SU-DHL-6 (cell line): ENCODE data around the gene MIB2.

Experiments used
- H2AFZ ChIP-seq: fragments of 200-600 bp; sonication (generic); 2 replicates; pipeline ENCODE4 v1.6.1; 2014; ENCODE audit warnings: low read depth, mild to moderate bottlenecking, moderate library complexity, mixed read lengths, antibody characterized with exemption, low read length; ENCODE audit not compliant: severe bottlenecking
- H3F3A ChIP-seq: fragments of 200-600 bp; shearing (Covaris generic); 2 replicates; pipeline ENCODE4 v1.6.0; 2016; ENCODE audit warnings: antibody characterized with exemption, mild to moderate bottlenecking; ENCODE audit not compliant: insufficient read depth
- H3K27ac ChIP-seq: fragments of 200-600 bp; sonication (generic); 2 replicates; pipeline ENCODE4 v1.5.1; 2016; ENCODE audit warnings: low read depth, mild to moderate bottlenecking, low read length, moderate library complexity, mixed read lengths
- H3K27me3 ChIP-seq: fragments of 200-600 bp; sonication (generic), shearing (Covaris generic); 2 replicates; pipeline ENCODE4 v1.6.0; 2014; ENCODE audit warnings: mild to moderate bottlenecking, low read length
- H3K36me3 ChIP-seq: fragments of 200-600 bp; sonication (generic); 2 replicates; pipeline ENCODE4 v1.6.1; 2014; ENCODE audit warnings: mild to moderate bottlenecking, low read length, mixed read lengths
- H3K4me2 ChIP-seq: fragments of 300-600, 200-600 bp; shearing (Covaris generic), sonication (generic); 2 replicates; pipeline ENCODE4 v1.6.0; 2014; ENCODE audit warnings: low read length, low read depth, mild to moderate bottlenecking; ENCODE audit not compliant: poor library complexity, severe bottlenecking
- H3K4me3 ChIP-seq: fragments of 200-600 bp; sonication (generic); 2 replicates; pipeline ENCODE4 v1.5.1; 2014; ENCODE audit warnings: antibody characterized with exemption, low read length, mild to moderate bottlenecking, mixed read lengths; ENCODE audit not compliant: insufficient read depth, poor library complexity, severe bottlenecking
- H3K79me2 ChIP-seq: fragments of 200-600 bp; sonication (generic); 2 replicates; pipeline ENCODE4 v1.6.1; 2014; ENCODE audit warnings: mild to moderate bottlenecking, low read length, moderate library complexity; ENCODE audit not compliant: insufficient read depth
- H3K9ac ChIP-seq: fragments of 200-600 bp; sonication (generic); 2 replicates; pipeline ENCODE4 v1.7.0; 2014; ENCODE audit warnings: mild to moderate bottlenecking, low read length
- H3K9me2 ChIP-seq: fragments of 200-600 bp; sonication (generic); replicated peaks from 2 replicates; pipeline ENCODE4 v1.6.1; 2014; ENCODE audit warnings: low read length; ENCODE audit not compliant: insufficient read depth
- H3K9me3 ChIP-seq: fragments of 200-600 bp; sonication (generic); 2 replicates; pipeline ENCODE4 v1.6.1; 2014; ENCODE audit warnings: low read length, mixed read lengths; ENCODE audit not compliant: insufficient read depth
- H4K20me1 ChIP-seq: fragments of 200-600 bp; sonication (generic); 2 replicates; pipeline ENCODE4 v1.6.1; 2014; ENCODE audit warnings: low read depth, mild to moderate bottlenecking, antibody characterized with exemption, low read length, moderate library complexity, mixed read lengths
- CTCF ChIP-seq: fragments of 200-600 bp; sonication (generic); IDR thresholded peaks from one replicate; pipeline ENCODE4 v1.5.1; 2017; ENCODE audit warnings: antibody characterized with exemption, mild to moderate bottlenecking, low read length, moderate library complexity; ENCODE audit not compliant: insufficient read depth, poor library complexity, severe bottlenecking
- EZH2phosphoT487 ChIP-seq: fragments of 200-600 bp; sonication (generic), shearing (Covaris generic); conservative IDR thresholded peaks from 2 replicates; pipeline ENCODE4 v1.6.1; 2018; ENCODE audit warnings: mild to moderate bottlenecking, antibody characterized with exemption, low read length, moderate library complexity, mixed read lengths

The MIB2 gene

GRCh38 chr1:1599935-1600860 is 15.1 kb upstream of the MIB2 start, which contains the start of gene FNDC10:
Gene FNDC10 (minus strand): TSS chr1:1600135. CDS start chr1:1600015, 120 bp downstream.
- Histone ChIP-seq H3K27me3 (no peaks in the 10 kb centered on the region), H3K4me3 (no peak within 1 kb of the TSS), H3K9me2 (no peaks in the 10 kb centered on the region), H3K36me3 (no peaks in the 10 kb centered on the region), H4K20me1 (no peaks in the 10 kb centered on the region), H3K9ac (no peak within 1 kb of the TSS), H2AFZ (no peak within 1 kb of the TSS), H3K9me3 (no peaks in the 10 kb centered on the region), H3K79me2 (no peaks in the 10 kb centered on the region), H3F3A (no peaks in the 10 kb centered on the region), H3K27ac (no peak within 1 kb of the TSS), H3K4me2 (no peak within 1 kb of the TSS)
- TF ChIP-seq CTCF (no peak), EZH2phosphoT487 (no peak)

DNA sequence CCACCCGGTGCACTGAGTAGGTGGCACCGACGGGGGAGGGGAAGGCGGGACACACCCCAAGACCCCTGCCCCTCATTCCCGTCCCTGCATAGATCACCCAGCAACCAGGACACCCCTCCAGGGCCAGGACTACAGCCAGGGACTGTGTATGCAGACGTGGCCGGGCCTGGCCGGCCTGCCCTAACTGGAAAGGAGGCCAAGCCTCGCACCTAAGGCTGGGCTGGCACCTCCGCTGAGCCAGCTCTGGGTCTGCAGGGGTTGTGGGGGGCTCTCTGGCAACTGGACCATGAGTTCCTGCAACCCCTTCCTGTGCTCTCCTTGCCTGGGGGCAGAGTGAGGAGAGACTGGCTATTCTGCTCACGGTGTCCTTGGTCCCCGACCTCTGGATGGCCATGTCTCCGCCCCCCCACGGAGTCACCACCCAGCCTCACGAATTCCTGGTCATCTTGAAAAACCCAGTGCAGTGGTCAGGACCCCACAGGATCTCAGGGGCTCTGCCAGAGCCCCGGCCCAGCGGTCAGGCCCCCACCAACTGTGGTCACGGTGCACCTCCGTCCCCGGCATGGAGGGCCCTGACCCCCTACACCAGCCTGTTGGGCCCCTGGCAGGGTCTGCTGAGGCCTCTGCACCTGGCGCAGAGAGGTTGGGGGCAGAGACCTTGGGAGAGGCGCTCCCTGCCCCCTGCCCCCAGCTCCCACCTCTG is 14.3 kb upstream of the MIB2 start:
- H3K9ac ChIP-seq: no peak overlapping the region
- no peaks in the 10 kb centered on the region for H3K9me2 ChIP-seq
- H3F3A ChIP-seq: no peaks in the 10 kb centered on the region
- H3K4me2 ChIP-seq: no peak overlapping the region
- no peaks in the 10 kb centered on the region for H3K36me3 ChIP-seq
- no peak overlapping the region for H3K4me3 ChIP-seq
- no peak overlapping the region for H3K27ac ChIP-seq
- H4K20me1 ChIP-seq: no peaks in the 10 kb centered on the region
- no peaks in the 10 kb centered on the region for H3K27me3 ChIP-seq
- H2AFZ ChIP-seq: no peak overlapping the region
- H3K9me3 ChIP-seq: no peaks in the 10 kb centered on the region
- no peak for TF ChIP-seq CTCF
- TF ChIP-seq EZH2phosphoT487: no peak
- H3K79me2 ChIP-seq: no peaks in the 10 kb centered on the region

GRCh38 chr1:1601564-1602303 is 13.6 kb upstream of the MIB2 start:
- H3K27me3 ChIP-seq: no peaks in the 10 kb centered on the region
- no peak overlapping the region for H3K4me2 ChIP-seq
- TF ChIP-seq CTCF (no peak), EZH2phosphoT487 (no peak)
- no peak overlapping the region for H3K9ac ChIP-seq
- H3F3A ChIP-seq: no peaks in the 10 kb centered on the region
- H3K4me3 ChIP-seq: no peak overlapping the region
- no peaks in the 10 kb centered on the region for H4K20me1 ChIP-seq
- no peak overlapping the region for H3K27ac ChIP-seq
- H3K79me2 ChIP-seq: no peaks in the 10 kb centered on the region
- H3K9me2 ChIP-seq: no peaks in the 10 kb centered on the region
- no peaks in the 10 kb centered on the region for H3K36me3 ChIP-seq
- H3K9me3 ChIP-seq: no peaks in the 10 kb centered on the region
- no peak overlapping the region for H2AFZ ChIP-seq
